ENCODE results near the gene TAL1. TPM values are rescaled to one million over a fixed set of nuclear protein-coding genes. Genes with fewer than 3 reads are reported as not detected.

TAL1 gene
- total RNA-seq (2021) = 0.04 TPM in 1 of 2 replicates, not detected in the other
- long read RNA-seq = 0 reads

DNA sequence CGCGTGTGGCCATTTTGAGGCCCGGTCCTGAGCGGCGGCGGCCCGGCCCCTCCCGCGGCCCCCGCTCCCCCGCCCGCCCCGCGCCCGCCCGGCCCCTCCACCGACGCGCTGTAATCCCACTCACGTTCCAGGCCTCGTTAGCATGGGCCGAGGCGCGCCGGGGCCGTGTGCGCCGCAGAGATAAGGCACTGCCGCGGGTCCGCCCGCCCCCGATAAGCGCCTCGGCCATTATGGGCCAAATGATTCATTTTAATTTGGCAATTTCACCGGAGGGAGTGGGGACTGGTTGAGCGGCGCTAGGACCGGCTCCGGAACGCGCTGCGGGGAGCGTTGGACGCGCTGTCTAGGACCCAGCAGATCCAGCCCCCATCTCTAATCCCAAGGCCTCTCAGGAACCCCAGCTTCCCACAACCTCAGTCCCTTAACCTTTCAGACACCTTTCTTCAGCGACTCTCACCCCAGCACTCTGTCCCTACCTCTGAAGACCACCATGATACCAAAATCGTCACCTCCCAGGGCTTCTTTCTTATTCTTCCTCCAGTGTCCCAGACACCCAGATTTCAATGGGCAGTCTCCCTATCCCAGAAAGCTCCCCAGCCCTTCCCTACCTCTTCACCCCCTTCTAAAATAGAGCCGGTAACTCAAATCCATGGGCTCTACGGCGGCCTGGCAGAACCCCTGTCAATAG, at the start of gene TAL1:
TSS of gene TAL1 (minus strand) at position 39 of the 688 bp plus-strand sequence. CDS start 6,337 bp downstream, outside the sequence.
- no peak within 1 kb of the TSS for H3K9ac ChIP-seq (ENCODE audit: extremely low read depth, insufficient read length, low read length)
- H4K20me1 ChIP-seq (ENCODE audit: control insufficient read depth, insufficient read depth, insufficient read length) = peaks cover 2% of the 10 kb centered on the region
- H3K4me1 ChIP-seq (ENCODE audit: insufficient read depth, low read length) = no peaks in the 10 kb centered on the region; the same call in 1 of the 2 replicates
- no peak within 1 kb of the TSS for H2BK20ac ChIP-seq (ENCODE audit: low read depth, low read length, poor library complexity, severe bottlenecking)
- H3K27ac ChIP-seq (ENCODE audit: insufficient read length, low read depth, low read length) = no peak within 1 kb of the TSS
- H2AK5ac ChIP-seq (ENCODE audit: insufficient read length, low read length) = no peak within 1 kb of the TSS
- Mint-ChIP-seq H3K4me1 (peaks cover 30 to 51% of the 10 kb centered on the region in 2 experiments), H3K4me3 (peak within 1 kb of the TSS; percentile 49 to 79), H3K27ac (no peak within 1 kb of the TSS), H3K36me3 (ENCODE audit: insufficient read depth in 1 of 3, low read depth in 3 of 3) (peaks cover 0 to 3% (median 0%) of the 10 kb centered on the region in 3 experiments; a peak in 2 of 7 replicates), H3K27me3 (ENCODE audit: low read depth) (peaks cover 100% of the 10 kb centered on the region), H3K9me3 (peaks cover 0 to 4% of the 10 kb centered on the region in 2 experiments; a peak in 2 of 5 replicates)
- H4K91ac ChIP-seq (ENCODE audit: insufficient read length, low read depth, low read length) = no peak within 1 kb of the TSS
- H3K4ac ChIP-seq (ENCODE audit: low read depth, low read length) = no peak within 1 kb of the TSS
- H3K79me2 ChIP-seq (ENCODE audit: insufficient read depth, low read length) = no peaks in the 10 kb centered on the region
- H2AFZ ChIP-seq (ENCODE audit: low read length) = no peak within 1 kb of the TSS
- H3K23ac ChIP-seq (ENCODE audit: insufficient read length, low read depth, low read length) = no peak within 1 kb of the TSS
- no peak within 1 kb of the TSS for H3K18ac ChIP-seq (ENCODE audit: insufficient read length, low read depth, low read length)
- H2BK120ac ChIP-seq (ENCODE audit: low read depth, low read length, poor library complexity, severe bottlenecking) = no peak within 1 kb of the TSS
- H3K79me1 ChIP-seq (ENCODE audit: insufficient read depth, low read depth, low read length, poor library complexity, severe bottlenecking) = no peaks in the 10 kb centered on the region
- no peak for DNase-seq
- no peak within 1 kb of the TSS for H3K14ac ChIP-seq (ENCODE audit: insufficient read depth, low read length)
- H2BK15ac ChIP-seq (ENCODE audit: low read depth, low read length) = no peak within 1 kb of the TSS
- H3K4me2 ChIP-seq (ENCODE audit: insufficient read depth, insufficient read length, low read length) = peak within 1 kb of the TSS; percentile 38
- H3K27me3 ChIP-seq (ENCODE audit: insufficient read depth, low read length) = peaks cover 85% of the 10 kb centered on the region
- no peaks in the 10 kb centered on the region for H3K9me3 ChIP-seq (ENCODE audit: control insufficient read depth, low read depth, low read length)
- H4K5ac ChIP-seq (ENCODE audit: insufficient read length, low read depth, low read length) = no peak within 1 kb of the TSS
- TF ChIP-seq, protein P1, sequence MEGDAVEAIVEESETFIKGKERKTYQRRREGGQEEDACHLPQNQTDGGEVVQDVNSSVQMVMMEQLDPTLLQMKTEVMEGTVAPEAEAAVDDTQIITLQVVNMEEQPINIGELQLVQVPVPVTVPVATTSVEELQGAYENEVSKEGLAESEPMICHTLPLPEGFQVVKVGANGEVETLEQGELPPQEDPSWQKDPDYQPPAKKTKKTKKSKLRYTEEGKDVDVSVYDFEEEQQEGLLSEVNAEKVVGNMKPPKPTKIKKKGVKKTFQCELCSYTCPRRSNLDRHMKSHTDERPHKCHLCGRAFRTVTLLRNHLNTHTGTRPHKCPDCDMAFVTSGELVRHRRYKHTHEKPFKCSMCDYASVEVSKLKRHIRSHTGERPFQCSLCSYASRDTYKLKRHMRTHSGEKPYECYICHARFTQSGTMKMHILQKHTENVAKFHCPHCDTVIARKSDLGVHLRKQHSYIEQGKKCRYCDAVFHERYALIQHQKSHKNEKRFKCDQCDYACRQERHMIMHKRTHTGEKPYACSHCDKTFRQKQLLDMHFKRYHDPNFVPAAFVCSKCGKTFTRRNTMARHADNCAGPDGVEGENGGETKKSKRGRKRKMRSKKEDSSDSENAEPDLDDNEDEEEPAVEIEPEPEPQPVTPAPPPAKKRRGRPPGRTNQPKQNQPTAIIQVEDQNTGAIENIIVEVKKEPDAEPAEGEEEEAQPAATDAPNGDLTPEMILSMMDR (conservative IDR thresholded peaks at IDR 0.05) = no peak
- H2BK5ac ChIP-seq (ENCODE audit: insufficient read length, low read length) = no peak within 1 kb of the TSS
- no peak within 1 kb of the TSS for H2BK12ac ChIP-seq (ENCODE audit: insufficient read length, low read depth, low read length)
- peaks cover 18% of the 10 kb centered on the region for H3K23me2 ChIP-seq (ENCODE audit: insufficient read length, low read depth, low read length, poor library complexity, severe bottlenecking)
- no peak within 1 kb of the TSS for H4K8ac ChIP-seq (replicated peaks; ENCODE audit: insufficient read length, low read depth, low read length)
- H3T11ph ChIP-seq (ENCODE audit: low read length) = no peak within 1 kb of the TSS
- no CpG with 5 or more reads among the region's 51 CpGs for WGBS (ENCODE audit: extremely low coverage, insufficient read length, low lambda C conversion rate)
- no peak within 1 kb of the TSS for H3K56ac ChIP-seq (ENCODE audit: insufficient read length, low read depth, low read length)
